NCI-H1436 treated with DMSO at 0.1 percent for 48 hours (cell line): ENCODE data around the gene C3orf70.
"Not testable (repeated sequence)": the region's sequence is repeated elsewhere in the genome, so short reads cannot be mapped to it uniquely, and the experiment has no call there.

ENCODE experiments used
- DNase-seq: peaks from one replicate; lab custom pipeline; 2025; lab: John Stamatoyannopoulos, UW

Gene C3orf70

GRCh38 chr3:185151101-185151963 is 1.5 kb downstream of the C3orf70 start:
- no peak for DNase-seq

GRCh38 chr3:185150561-185150960 is 2.3 kb downstream of the C3orf70 start:
- DNase-seq = no peak

GRCh38 chr3:185149591-185149990 is 3.3 kb downstream of the C3orf70 start:
- no peak for DNase-seq

- DNase-seq = no peak
Observed at GRCh38 chr3:185145511-185145910, 7.3 kb downstream of the C3orf70 start.

GRCh38 chr3:185144784-185145183 is 8.1 kb downstream of the C3orf70 start:
- DNase-seq = no peak

GRCh38 chr3:185137821-185138220 is 15.0 kb downstream of the C3orf70 start:
- DNase-seq = no peak

- DNase-seq = no peak
Observed at GRCh38 chr3:185134509-185134908, 18.4 kb downstream of the C3orf70 start.

GRCh38 chr3:185131602-185132256 is 21.1 kb downstream of the C3orf70 start:
- no peak for DNase-seq

GRCh38 chr3:185129083-185129482 is 23.8 kb downstream of the C3orf70 start:
- DNase-seq = no peak

GRCh38 chr3:185126201-185126600 is 26.7 kb downstream of the C3orf70 start:
- DNase-seq = no peak

GRCh38 chr3:185120126-185120525 is 32.7 kb downstream of the C3orf70 start:
- DNase-seq = no peak

GRCh38 chr3:185115371-185115770 is 37.5 kb downstream of the C3orf70 start:
- no peak for DNase-seq

GRCh38 chr3:185114756-185115155 is 38.1 kb downstream of the C3orf70 start:
- DNase-seq = no peak

GRCh38 chr3:185112186-185112585 is 40.7 kb downstream of the C3orf70 start:
- no peak for DNase-seq

GRCh38 chr3:185109012-185109411 is 43.8 kb downstream of the C3orf70 start:
- DNase-seq = not testable (repeated sequence)

- DNase-seq = not testable (repeated sequence)
Observed at GRCh38 chr3:185106256-185106890, 46.5 kb downstream of the C3orf70 start.

GRCh38 chr3:185103359-185104127 is 49.3 kb downstream of the C3orf70 start:
- no peak for DNase-seq

GRCh38 chr3:185094697-185095096 is 58.2 kb downstream of the C3orf70 start:
- DNase-seq = no peak

- no peak for DNase-seq
Observed at GRCh38 chr3:185093116-185093515, 59.7 kb downstream of the C3orf70 start.

GRCh38 chr3:185090811-185091210 is 62.0 kb downstream of the C3orf70 start:
- DNase-seq = no peak

- no peak for DNase-seq
Observed at GRCh38 chr3:185089751-185090150, 63.1 kb downstream of the C3orf70 start.

- DNase-seq = no peak
Observed at GRCh38 chr3:185089343-185089742, 63.5 kb downstream of the C3orf70 start.
